ENCODE measurements around the gene RAD21L1. TPM values are rescaled to one million over a fixed set of nuclear protein-coding genes. Genes with fewer than 3 reads are reported as not detected.

Gene RAD21L1
- total RNA-seq, 2 donors from 2014 or later = 1.4 TPM; not detected in 1

GRCh38 chr20:1280195-1281102 lies 54.6 kb downstream of the RAD21L1 start:
- H3K4me1 Mint-ChIP-seq = no peaks in the 10 kb centered on the region
- H3K27ac ChIP-seq (ENCODE audit: low read depth, low read length) = no peak overlapping the region
- H3K9me3 ChIP-seq (ENCODE audit: control insufficient read depth, low read length) = no peaks in the 10 kb centered on the region
- H3K36me3 ChIP-seq (ENCODE audit: control insufficient read depth, insufficient read depth, low read length) = no peaks in the 10 kb centered on the region
- WGBS, 2 experiments (ENCODE audit: insufficient coverage in 1 of 2, insufficient read length in 1 of 2) = 79 to 85% methylated on average over 4 to 6 of the region's 6 CpGs
- DNase-seq = no peak
- no peak overlapping the region for H3K9ac ChIP-seq (ENCODE audit: extremely low read depth, low read length, poor library complexity, severe bottlenecking)
- H3K4me1 ChIP-seq (ENCODE audit: control insufficient read depth, insufficient read depth, low read length) = no peaks in the 10 kb centered on the region
- H3K27me3 ChIP-seq (ENCODE audit: control insufficient read depth, insufficient read depth, low read length, poor library complexity, severe bottlenecking) = no peaks in the 10 kb centered on the region
- H3K9me3 Mint-ChIP-seq = no peaks in the 10 kb centered on the region
- no peaks in the 10 kb centered on the region for H3K36me3 Mint-ChIP-seq (ENCODE audit: low read depth)
- no peaks in the 10 kb centered on the region for H3K27me3 Mint-ChIP-seq (ENCODE audit: insufficient read depth)
- no peak for TF ChIP-seq CTCF (conservative IDR thresholded peaks at IDR 0.05)
- no peak overlapping the region for H3K4me3 ChIP-seq (ENCODE audit: low read length)
- no peak overlapping the region for H3K4me3 Mint-ChIP-seq
- H3K27ac Mint-ChIP-seq = no peak overlapping the region

GRCh38 chr20:1281279-1282057 lies 55.6 kb downstream of the RAD21L1 start:
- H3K9me3 ChIP-seq (ENCODE audit: control insufficient read depth, low read length) = no peaks in the 10 kb centered on the region
- no peak overlapping the region for H3K4me3 ChIP-seq (ENCODE audit: low read length)
- Mint-ChIP-seq H3K36me3 (ENCODE audit: low read depth) (no peaks in the 10 kb centered on the region), H3K4me3 (no peak overlapping the region), H3K9me3 (no peaks in the 10 kb centered on the region), H3K27ac (no peak overlapping the region), H3K4me1 (no peaks in the 10 kb centered on the region), H3K27me3 (ENCODE audit: insufficient read depth) (no peaks in the 10 kb centered on the region)
- peak; percentile 15 for DNase-seq
- no peaks in the 10 kb centered on the region for H3K36me3 ChIP-seq (ENCODE audit: control insufficient read depth, insufficient read depth, low read length)
- 81 to 83% methylated on average over 4 to 7 of the region's 7 CpGs for WGBS, 2 experiments (ENCODE audit: insufficient coverage in 1 of 2, insufficient read length in 1 of 2)
- no peaks in the 10 kb centered on the region for H3K27me3 ChIP-seq (ENCODE audit: control insufficient read depth, insufficient read depth, low read length, poor library complexity, severe bottlenecking)
- no peak overlapping the region for H3K9ac ChIP-seq (ENCODE audit: extremely low read depth, low read length, poor library complexity, severe bottlenecking)
- TF ChIP-seq CTCF (conservative IDR thresholded peaks at IDR 0.05) = no peak
- H3K4me1 ChIP-seq (ENCODE audit: control insufficient read depth, insufficient read depth, low read length) = peaks cover 2% of the 10 kb centered on the region
- no peak overlapping the region for H3K27ac ChIP-seq (ENCODE audit: low read depth, low read length)

- no peak for TF ChIP-seq CTCF (conservative IDR thresholded peaks at IDR 0.05)
- Histone ChIP-seq H3K9me3 (ENCODE audit: control insufficient read depth, low read length) (no peaks in the 10 kb centered on the region), H3K36me3 (ENCODE audit: control insufficient read depth, insufficient read depth, low read length) (no peaks in the 10 kb centered on the region), H3K27ac (ENCODE audit: low read depth, low read length) (no peak overlapping the region), H3K27me3 (ENCODE audit: control insufficient read depth, insufficient read depth, low read length, poor library complexity, severe bottlenecking) (no peaks in the 10 kb centered on the region), H3K4me3 (ENCODE audit: low read length) (no peak overlapping the region), H3K9ac (ENCODE audit: extremely low read depth, low read length, poor library complexity, severe bottlenecking) (no peak overlapping the region), H3K4me1 (ENCODE audit: control insufficient read depth, insufficient read depth, low read length) (peaks cover 3% of the 10 kb centered on the region)
- no peaks in the 10 kb centered on the region for H3K4me1 Mint-ChIP-seq
- no peaks in the 10 kb centered on the region for H3K9me3 Mint-ChIP-seq
- H3K4me3 Mint-ChIP-seq = no peak overlapping the region
- H3K27ac Mint-ChIP-seq = no peak overlapping the region
- DNase-seq = peak; percentile 28
- WGBS, 2 experiments (ENCODE audit: insufficient coverage in 1 of 2, insufficient read length in 1 of 2) = 50 to 78% methylated on average over 1 to 3 of the region's 3 CpGs
- H3K36me3 Mint-ChIP-seq (ENCODE audit: low read depth) = no peaks in the 10 kb centered on the region
- H3K27me3 Mint-ChIP-seq (ENCODE audit: insufficient read depth) = no peaks in the 10 kb centered on the region
Measured at GRCh38 chr20:1282966-1283365, 57.1 kb downstream of the RAD21L1 start.

Measured in endodermal cell (in vitro differentiated cells).